ENCODE results near the gene TRPV4. TPM values are rescaled to one million over a fixed set of nuclear protein-coding genes. Genes with fewer than 3 reads are reported as not detected.
A peak's percentile ranks its signal among the peaks of the same experiment; 100 is the strongest.

TRPV4 gene
- total and polyA plus RNA-seq, 9 of the 15 experiments (the other 6 are each of a cell fraction or from before 2014, with no cell fraction given): 0.13 TPM; not detected in 8

- TF ChIP-seq NFIC (IDR thresholded peaks at IDR 0.05) (no peak), ZSCAN29 (IDR thresholded peaks at IDR 0.05) (no peak), RBM25 (IDR thresholded peaks at IDR 0.05; ENCODE audit: low read depth, low read length, severe bottlenecking) (peak; percentile 74), THAP7 (CRISPR knock-in tag; IDR thresholded peaks at IDR 0.05) (no peak), ELF2 (CRISPR knock-in tag; IDR thresholded peaks at IDR 0.05) (no peak), ZNF354B (CRISPR knock-in tag; IDR thresholded peaks at IDR 0.05) (no peak), ZFP30 (CRISPR knock-in tag; IDR thresholded peaks at IDR 0.05; ENCODE audit: borderline replicate concordance) (no peak)
Measured at GRCh38 chr12:109839444-109839843, 6.2 kb upstream of the TRPV4 start (continued).

- no peaks in the 10 kb centered on the region for H3K9me3 ChIP-seq (replicated peaks; ENCODE audit: control insufficient read depth, insufficient read depth, low read depth, low read length)
- no peaks in the 10 kb centered on the region for H3K36me3 ChIP-seq (ENCODE audit: control insufficient read depth, insufficient read depth, low read length)
- no peak overlapping the region for H3K4me2 ChIP-seq (ENCODE audit: insufficient read depth, low read length)
- in situ Hi-C loops (cut with MboI): no loop called here
- no peaks in the 10 kb centered on the region for H3K9me1 ChIP-seq (ENCODE audit: control insufficient read depth, insufficient read depth, low read length)
- peaks cover 0 to 8% of the 10 kb centered on the region in 2 experiments; a peak in 1 of 5 replicates for H3K4me1 ChIP-seq (replicated peaks in 1 of 2; ENCODE audit: control insufficient read depth in 2 of 2, insufficient read depth in 2 of 2, low read length in 2 of 2)
- FAIRE-seq: no peak
- ATAC-seq: no peak
- H3K79me2 ChIP-seq (ENCODE audit: control insufficient read depth, insufficient read depth, low read length): no peaks in the 10 kb centered on the region
- WGBS (ENCODE audit: insufficient coverage, low coverage, missing lambda C conversion rate): 0% methylated on average over 3 of the region's 3 CpGs
- DNase-seq (ENCODE audit: extremely low read depth in 1 of 4, low spot score in 3 of 4): no peak
- peaks cover 13 to 32% of the 10 kb centered on the region in 2 experiments; a peak in 4 of 5 replicates for H3K27me3 ChIP-seq (ENCODE audit: control insufficient read depth in 2 of 2, insufficient read depth in 2 of 2, low read length in 2 of 2)
- no peaks in the 10 kb centered on the region for H4K20me1 ChIP-seq (replicated peaks; ENCODE audit: control insufficient read depth, insufficient read depth, low read length)
- H3K27ac ChIP-seq (ENCODE audit: extremely low read depth, low read depth, low read length): no peak overlapping the region
- CTCF ChIA-PET (ENCODE audit: low intra/inter-chr PET ratio): no interaction called here
- H3K4me3 ChIP-seq: no peak overlapping the region
- intact Hi-C loops (cut with micrococcal nuclease): no loop called here
- TF ChIP-seq NR0B1 (IDR thresholded peaks at IDR 0.05; ENCODE audit: partially characterized antibody) (no peak), MXD1 (CRISPR knock-in tag; IDR thresholded peaks at IDR 0.05; ENCODE audit: borderline replicate concordance, poor library complexity, severe bottlenecking) (no peak), PCBP2 (IDR thresholded peaks at IDR 0.05; ENCODE audit: low read depth, low read length, poor library complexity, severe bottlenecking) (no peak), MEF2A (IDR thresholded peaks at IDR 0.05; ENCODE audit: control insufficient read depth, low read depth, low read length) (no peak), E2F5 (CRISPR knock-in tag; IDR thresholded peaks at IDR 0.05) (no peak), RBM17 (IDR thresholded peaks at IDR 0.05; ENCODE audit: borderline replicate concordance, low read depth, low read length) (no peak), ZBTB8A (IDR thresholded peaks at IDR 0.05; ENCODE audit: partially characterized antibody) (no peak), CEBPZ (IDR thresholded peaks at IDR 0.05; ENCODE audit: borderline replicate concordance, low read depth, low read length) (no peak)
- no peak overlapping the region for H3K9ac ChIP-seq (ENCODE audit: insufficient read depth in 1 of 2, low read depth in 2 of 2, low read length in 2 of 2)
- H2AFZ ChIP-seq (ENCODE audit: low read depth, low read length): no peak overlapping the region
- POLR2A ChIA-PET: interaction anchor here (1.0 to 1.4 kb wide), 2 partner anchors 8 kb away, joined by 3 read pairs; no protein-coding TSS in a partner anchor
- BruUV-seq (replicated peaks): no TSS peak
Measured at GRCh38 chr12:109836916-109837315, 3.7 kb upstream of the TRPV4 start.
